Renal pelvis (tissue), 4 donors: ENCODE measurements around the gene PRR16. TPM values are rescaled to one million over a fixed set of nuclear protein-coding genes. Genes with fewer than 3 reads are reported as not detected.

Experiments
- DNase-seq: peaks from one replicate; pipeline ENCODE4 v3.0.0-alpha.2; 2013
- polyA plus RNA-seq, 3 donors: library from polyadenylated mRNA; unstranded; fragments of 120-200 nt; gene quantifications; one replicate each; pipeline ENCODE4 v1.2.1, GENCODE V29; 2013; ENCODE audit not compliant: insufficient read length in 3 of 3

The PRR16 gene
- polyA plus RNA-seq, 3 donors = 2.1 to 3.8 (median 3.7) TPM

DNA sequence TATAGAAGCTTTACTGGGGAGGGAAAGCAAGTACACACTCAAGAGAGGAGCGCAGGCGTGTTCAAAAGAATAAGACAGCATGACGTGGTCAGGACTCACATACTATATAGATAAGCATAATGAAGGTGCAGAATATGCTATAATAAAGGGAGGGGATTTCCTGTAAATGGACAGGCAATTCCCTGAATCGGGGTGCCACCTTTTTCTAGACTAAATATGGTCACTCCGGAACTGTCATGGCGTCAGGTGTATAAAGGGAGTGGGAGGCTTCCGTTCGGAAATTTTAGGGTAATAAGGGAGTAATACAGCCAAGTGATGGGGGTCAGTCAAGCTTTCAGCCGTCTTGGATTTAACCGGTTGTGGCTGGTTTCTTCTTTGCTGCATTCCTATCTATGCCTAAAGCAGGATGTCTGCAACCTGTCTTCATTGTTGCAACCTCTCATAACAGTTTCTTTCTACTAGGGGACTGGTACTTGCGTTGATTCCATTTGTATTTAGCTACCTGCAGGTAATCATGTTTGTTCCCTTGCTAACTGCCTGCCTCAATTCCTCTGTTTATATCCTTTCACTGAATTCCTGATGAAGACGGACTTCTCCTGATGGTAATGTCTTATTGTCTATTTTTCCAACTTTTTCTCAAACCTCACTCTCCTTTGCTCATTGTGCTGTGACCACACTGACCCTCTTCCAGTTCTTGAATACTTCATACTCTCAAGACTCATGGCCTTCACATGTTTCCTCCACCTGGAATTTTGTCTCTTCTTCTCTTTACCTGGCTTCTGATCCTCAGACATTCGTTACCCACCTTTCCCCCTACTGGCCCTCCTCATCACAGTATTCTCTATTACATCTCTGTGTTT is 48.9 kb downstream of the PRR16 start:
- no peak for DNase-seq

DNA sequence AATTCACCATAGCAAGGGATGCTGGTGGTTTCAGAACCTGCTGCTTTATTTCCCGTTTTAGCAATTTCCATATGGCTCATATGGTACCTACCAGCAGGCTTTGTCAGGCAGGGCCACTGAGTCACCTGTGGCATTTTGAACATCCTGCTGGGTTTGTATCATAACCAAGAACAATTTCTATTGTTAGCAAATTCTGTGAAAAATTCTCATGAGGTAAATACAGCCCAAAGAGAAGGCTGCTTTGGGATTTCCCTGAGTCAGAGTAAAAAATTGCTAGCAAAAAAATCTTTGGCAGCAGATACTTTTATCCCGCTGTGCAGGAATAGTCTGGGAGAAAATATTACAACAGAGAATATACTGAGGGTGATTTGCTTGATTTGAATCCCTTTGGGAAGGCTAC is 52.7 kb downstream of the PRR16 start:
- no peak for DNase-seq

DNA sequence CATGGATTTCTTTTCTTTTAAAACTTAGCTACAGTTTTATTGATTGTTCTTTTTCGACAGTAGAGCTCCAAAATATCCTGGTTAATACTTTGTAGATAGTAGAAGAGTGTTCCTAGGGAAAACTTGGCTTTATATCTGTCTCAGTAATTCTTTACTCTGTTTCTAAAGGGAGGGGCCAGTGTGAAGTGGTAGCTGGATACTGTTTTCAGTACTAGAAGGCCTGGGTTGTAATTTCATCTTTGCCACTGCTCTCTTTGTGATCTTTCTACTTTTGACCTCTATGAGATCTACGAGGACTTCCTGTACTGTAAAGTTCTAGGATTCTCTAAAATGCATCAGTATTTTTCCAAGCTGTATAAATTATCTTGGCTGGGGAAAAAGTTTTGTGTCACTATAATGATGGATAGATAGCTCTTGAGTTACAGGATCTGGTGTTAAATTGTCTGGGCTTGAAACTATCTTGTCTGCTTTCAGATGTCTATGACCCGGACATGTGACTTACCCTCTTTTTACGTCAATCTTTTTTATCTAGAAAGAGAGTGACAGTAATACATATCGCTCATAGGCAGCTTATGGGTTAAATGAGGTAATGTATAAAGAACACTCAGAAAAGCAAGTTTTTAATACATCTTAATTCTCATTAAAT is 53.6 kb downstream of the PRR16 start:
- no peak for DNase-seq

DNA sequence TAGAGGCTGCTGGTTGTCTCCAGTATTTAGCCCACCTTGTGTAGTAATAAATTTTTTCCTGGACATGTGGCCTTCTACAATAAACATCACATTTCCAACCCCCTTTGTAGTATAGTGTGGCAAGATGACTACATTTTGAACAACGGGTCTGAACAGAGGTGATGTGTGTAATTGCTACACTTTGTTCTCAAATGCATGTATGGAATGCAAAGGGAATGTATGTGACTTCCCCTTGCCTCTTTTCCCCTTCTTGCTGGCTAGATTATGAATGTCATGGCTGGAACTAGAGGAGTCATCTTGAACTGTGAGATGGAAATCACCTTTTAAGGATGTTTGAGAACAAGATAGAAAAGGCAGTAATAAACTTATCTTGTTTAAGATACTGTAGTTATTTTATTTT is 54.5 kb downstream of the PRR16 start:
- no peak for DNase-seq

- no peak for DNase-seq
Observed at GRCh38 chr5:120527251-120527650, 63.2 kb downstream of the PRR16 start.

- no peak for DNase-seq
Observed at GRCh38 chr5:120528609-120529008, 64.5 kb downstream of the PRR16 start.

DNA sequence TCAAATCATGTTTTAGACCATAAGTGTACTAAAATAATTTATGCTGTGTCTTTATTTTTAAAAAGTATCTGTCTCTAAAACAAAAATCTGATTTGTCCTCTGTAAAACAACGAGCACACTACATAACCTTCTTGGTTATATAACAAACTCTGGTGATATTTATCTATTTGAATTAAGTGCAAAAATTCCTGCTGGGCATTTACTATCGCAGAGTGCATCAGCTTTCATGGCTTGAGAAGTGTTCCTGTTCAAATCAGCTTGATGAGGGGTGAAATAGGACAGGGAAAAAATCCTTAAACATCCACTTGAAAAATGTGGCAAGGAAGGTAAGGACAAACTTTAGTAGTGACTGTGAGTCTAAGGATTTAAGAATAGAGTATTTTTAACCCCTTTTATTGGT is 65.3 kb downstream of the PRR16 start:
- no peak for DNase-seq

DNA sequence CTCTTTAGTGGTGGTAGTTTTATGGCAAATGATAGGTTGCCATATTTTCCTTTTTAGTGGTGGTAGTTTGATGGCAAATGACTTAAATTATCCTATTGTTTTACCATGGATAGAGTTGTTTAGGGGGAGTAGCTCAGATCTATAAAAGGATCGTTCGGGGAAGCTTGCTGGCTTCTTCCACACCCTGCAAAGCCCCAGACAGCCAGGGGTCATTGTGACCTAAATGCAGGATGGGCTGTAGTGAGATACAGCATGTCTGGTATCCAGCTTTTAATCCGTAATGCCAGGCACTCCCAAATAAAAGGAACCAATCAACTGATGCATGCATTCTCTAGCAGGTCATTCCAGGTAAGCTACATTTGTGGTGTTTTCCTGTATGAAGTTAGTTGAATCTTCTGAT is 67.1 kb downstream of the PRR16 start:
- no peak for DNase-seq

GRCh38 chr5:120532835-120533234 is 68.7 kb downstream of the PRR16 start:
- DNase-seq = no peak

DNA sequence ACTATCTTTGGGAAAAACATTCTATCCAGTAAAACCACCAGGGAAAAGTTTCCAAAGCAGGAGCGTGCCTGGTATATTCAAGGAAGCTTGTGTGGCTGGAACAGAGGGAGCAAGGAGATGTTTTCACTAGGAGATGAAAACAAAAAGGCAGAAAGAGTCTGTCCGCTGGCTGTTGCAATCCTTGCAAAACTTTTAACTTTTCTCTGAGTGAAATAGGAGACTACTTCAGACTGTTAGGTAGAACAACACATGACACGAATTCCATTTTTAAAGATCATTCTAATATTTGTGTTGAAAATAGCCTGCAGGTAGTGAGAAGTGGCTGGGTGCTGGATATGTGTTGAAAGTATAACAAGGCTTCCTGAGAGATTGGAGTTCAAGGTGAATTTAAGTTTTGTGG is 69.5 kb downstream of the PRR16 start:
- DNase-seq = no peak

DNA sequence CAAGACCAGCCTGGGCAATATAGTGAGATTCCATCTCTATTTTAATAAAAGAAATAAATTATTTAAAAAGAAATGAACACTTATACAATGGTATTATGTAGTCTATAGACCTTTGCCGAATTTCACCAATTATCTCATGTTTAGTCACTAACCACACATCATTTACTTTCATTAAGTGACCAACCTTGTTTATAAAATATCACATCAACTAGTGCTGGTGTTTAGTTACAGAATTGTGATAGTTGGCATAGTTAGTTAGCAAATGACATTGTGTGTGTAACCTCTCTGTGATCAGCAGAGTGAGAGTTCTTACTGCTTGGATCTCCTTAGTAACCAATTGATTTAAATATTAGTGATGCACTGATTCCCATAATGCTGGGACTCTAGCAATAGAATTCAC is 71.8 kb downstream of the PRR16 start:
- no peak for DNase-seq

- DNase-seq = no peak
Observed at GRCh38 chr5:120538149-120538548, 74.0 kb downstream of the PRR16 start.

- no peak for DNase-seq
Observed at GRCh38 chr5:120538644-120539043, 74.5 kb downstream of the PRR16 start.

DNA sequence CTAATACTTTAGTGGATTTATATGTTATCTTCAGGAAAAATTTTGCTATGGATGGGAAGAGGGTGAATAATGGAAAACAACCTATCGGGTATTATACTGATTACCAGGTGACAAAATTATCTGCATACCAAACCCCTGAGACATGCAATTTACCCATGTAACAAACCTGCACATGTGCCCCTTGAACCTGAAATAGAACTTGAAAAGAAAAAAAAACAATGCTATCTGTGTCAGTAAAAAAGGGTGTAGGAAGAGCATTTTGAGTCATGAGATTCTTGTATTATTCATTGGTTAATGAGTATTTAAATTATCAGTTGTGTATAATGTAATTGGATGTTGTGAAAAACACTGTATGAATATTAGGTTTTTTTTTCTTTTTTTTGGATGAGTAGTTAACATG is 75.4 kb downstream of the PRR16 start:
- no peak for DNase-seq

DNA sequence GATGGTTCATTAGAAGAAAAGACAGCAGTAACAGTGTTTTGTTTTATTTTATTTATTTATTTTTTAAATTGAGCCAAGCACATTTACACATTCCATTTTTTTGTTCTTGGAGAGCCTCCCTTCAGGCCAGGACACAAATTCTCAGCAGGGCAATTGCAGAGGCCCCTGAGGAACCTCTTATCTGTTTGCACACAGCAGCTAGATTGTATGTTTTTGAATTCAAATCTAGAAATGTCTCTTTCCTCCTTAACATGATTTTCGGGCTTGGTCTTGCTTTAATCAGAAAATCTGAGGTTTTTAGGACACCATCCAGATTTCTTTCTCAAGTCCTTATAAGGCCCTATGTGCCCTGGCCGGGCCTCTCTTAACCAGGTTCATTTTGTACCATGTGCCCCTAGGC is 76.0 kb downstream of the PRR16 start:
- no peak for DNase-seq

- no peak for DNase-seq
Observed at GRCh38 chr5:120544043-120544442, 79.9 kb downstream of the PRR16 start.

GRCh38 chr5:120545007-120545406 is 80.9 kb downstream of the PRR16 start:
- no peak for DNase-seq

DNA sequence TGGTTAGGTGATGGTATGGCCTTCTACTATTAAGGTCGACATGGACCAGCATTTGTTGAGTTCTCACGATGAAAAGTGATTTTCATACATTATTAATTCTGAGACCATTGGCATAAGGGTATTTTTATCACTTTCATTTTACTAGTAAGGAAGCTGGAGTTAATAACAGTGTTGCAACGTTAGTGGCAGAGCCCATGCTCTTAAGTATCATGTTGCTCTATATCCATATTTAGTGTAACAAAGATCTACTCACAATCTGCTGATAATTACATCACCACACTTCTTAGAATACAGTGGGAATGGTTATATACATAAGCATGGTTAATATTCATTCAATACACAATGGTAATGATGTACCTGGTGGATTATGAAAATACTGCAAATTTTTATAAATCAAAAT is 81.9 kb downstream of the PRR16 start:
- DNase-seq = no peak

DNA sequence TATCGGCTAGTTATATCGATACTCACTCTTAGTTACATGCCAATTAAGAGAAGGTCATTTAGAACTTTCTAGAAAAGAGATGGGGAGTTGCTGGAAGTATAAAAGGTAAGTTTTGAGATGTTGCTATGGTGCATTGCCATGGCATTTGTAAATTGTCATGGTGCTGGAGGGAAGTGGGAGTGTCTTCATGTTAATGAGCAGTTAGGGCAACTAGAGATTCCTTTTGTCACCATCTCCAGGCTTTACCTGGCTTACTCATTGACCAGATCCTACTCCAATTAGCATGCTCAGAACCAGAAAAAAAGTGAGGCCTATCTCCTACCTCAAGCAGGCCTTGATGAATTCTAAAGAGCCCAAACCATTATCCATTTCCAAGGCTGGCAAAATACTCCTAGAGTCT is 82.8 kb downstream of the PRR16 start:
- no peak for DNase-seq

GRCh38 chr5:120550358-120550757 is 86.3 kb downstream of the PRR16 start:
- DNase-seq = no peak

GRCh38 chr5:120552638-120553037 is 88.5 kb downstream of the PRR16 start:
- DNase-seq = no peak

GRCh38 chr5:120555345-120555744 is 91.2 kb downstream of the PRR16 start:
- DNase-seq = no peak

- no peak for DNase-seq
Observed at GRCh38 chr5:120564013-120564412, 99.9 kb downstream of the PRR16 start.

DNA sequence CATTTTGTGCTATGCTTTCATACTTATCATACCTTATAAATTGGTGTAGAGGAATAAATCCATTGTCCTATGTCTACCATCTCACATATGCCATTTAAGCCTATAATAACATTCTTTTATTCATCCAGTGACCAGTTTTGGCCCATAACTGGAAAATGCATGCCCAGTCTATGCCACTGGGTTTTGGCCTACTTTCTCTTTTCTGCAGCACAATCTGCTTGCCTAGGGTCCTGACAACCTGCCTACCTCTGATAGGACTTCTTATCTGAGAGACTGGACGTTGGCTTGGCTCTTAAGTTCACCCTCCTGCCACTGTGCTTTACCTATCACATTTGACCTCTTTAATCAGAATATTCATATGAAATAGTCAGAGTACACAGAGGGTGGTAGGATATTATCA is 103.0 kb downstream of the PRR16 start:
- DNase-seq = no peak
